ENCODE results near the gene SEC23B. TPM values are rescaled to one million over a fixed set of nuclear protein-coding genes. Genes with fewer than 3 reads are reported as not detected.

Gene SEC23B
- total RNA-seq, 1 experiment from 2014 or later: 61.3 TPM

GRCh38 chr20:18580012-18580411 is 72.3 kb downstream of the SEC23B start:
- no peak for DNase-seq (ENCODE audit: low read depth, low spot score)
- no peaks in the 10 kb centered on the region for H3K4me1 ChIP-seq (ENCODE audit: control insufficient read depth, insufficient read depth, low read length)
- H3K9me3 ChIP-seq (ENCODE audit: control insufficient read depth, insufficient read depth, low read depth, low read length): no peaks in the 10 kb centered on the region
- no TSS peak for BruUV-seq (replicated peaks)
- no peaks in the 10 kb centered on the region for H3K27me3 ChIP-seq (ENCODE audit: control insufficient read depth, insufficient read depth, low read length)
- in situ Hi-C loops (cut with HindIII; ENCODE audit: low pct_unique_long_range_greater_than_20kb, low sequenced_read_pairs): no loop called here
- TF ChIP-seq POLR2AphosphoS5 (IDR thresholded peaks at IDR 0.05; ENCODE audit: low read depth, low read length) (no peak), SIN3A (IDR thresholded peaks at IDR 0.05; ENCODE audit: borderline replicate concordance, insufficient read depth, low read depth, low read length) (no peak), REST (IDR thresholded peaks at IDR 0.05; ENCODE audit: insufficient read depth in 1 of 2, low read depth in 2 of 2, low read length in 1 of 2) (no peak), TCF7L2 (IDR thresholded peaks at IDR 0.05; ENCODE audit: low read depth, low read length) (no peak), CTCF (IDR thresholded peaks at IDR 0.05) (no peak)
- H3K36me3 ChIP-seq (ENCODE audit: control insufficient read depth, insufficient read depth, low read length): no peaks in the 10 kb centered on the region
- no peak for ATAC-seq
- ChIA-PET POLR2A (no interaction called here), CTCF (no interaction called here)
- intact Hi-C loops (cut with micrococcal nuclease; ENCODE audit: unreplicated experiment): no loop called here
- H3K27ac ChIP-seq (ENCODE audit: low read length): no peak overlapping the region
- H3K4me3 ChIP-seq (ENCODE audit: low read depth in 2 of 2, low read length in 2 of 2): no peak overlapping the region

GRCh38 chr20:18585134-18585533 is 77.4 kb downstream of the SEC23B start:
- no TSS peak for BruUV-seq (replicated peaks)
- H3K27me3 ChIP-seq (ENCODE audit: control insufficient read depth, insufficient read depth, low read length): no peaks in the 10 kb centered on the region
- H3K4me3 ChIP-seq (ENCODE audit: low read depth in 2 of 2, low read length in 2 of 2): no peak overlapping the region
- no peak for TF ChIP-seq CTCF (IDR thresholded peaks at IDR 0.05)
- TF ChIP-seq REST (IDR thresholded peaks at IDR 0.05; ENCODE audit: insufficient read depth in 1 of 2, low read depth in 2 of 2, low read length in 1 of 2): no peak
- TF ChIP-seq TCF7L2 (IDR thresholded peaks at IDR 0.05; ENCODE audit: low read depth, low read length): no peak
- TF ChIP-seq POLR2AphosphoS5 (IDR thresholded peaks at IDR 0.05; ENCODE audit: low read depth, low read length): no peak
- TF ChIP-seq SIN3A (IDR thresholded peaks at IDR 0.05; ENCODE audit: borderline replicate concordance, insufficient read depth, low read depth, low read length): no peak
- H3K27ac ChIP-seq (ENCODE audit: low read length): peak overlapping the region; percentile 3; the same call in 1 of the 2 replicates
- ATAC-seq (no peak), DNase-seq (ENCODE audit: low read depth, low spot score) (peak; percentile 30)
- H3K9me3 ChIP-seq (ENCODE audit: control insufficient read depth, insufficient read depth, low read depth, low read length): no peaks in the 10 kb centered on the region
- H3K36me3 ChIP-seq (ENCODE audit: control insufficient read depth, insufficient read depth, low read length): peaks cover 5% of the 10 kb centered on the region; the same call in 1 of the 2 replicates
- H3K4me1 ChIP-seq (ENCODE audit: control insufficient read depth, insufficient read depth, low read length): no peaks in the 10 kb centered on the region
- ChIA-PET POLR2A (no interaction called here), CTCF (interaction anchor here (0.8 kb wide), 1 partner anchor 15 kb away, joined by 4 read pairs; no protein-coding TSS in a partner anchor)
- intact Hi-C loops (cut with micrococcal nuclease; ENCODE audit: unreplicated experiment) (no loop called here), in situ Hi-C loops (cut with HindIII; ENCODE audit: low pct_unique_long_range_greater_than_20kb, low sequenced_read_pairs) (no loop called here)
